NCI-H2196 (cell line): ENCODE data around the gene LAMTOR1.
A peak's percentile ranks its signal among the peaks of the same experiment; 100 is the strongest.
"Not testable (repeated sequence)": the region's sequence is repeated elsewhere in the genome, so short reads cannot be mapped to it uniquely, and the experiment has no call there.

Experiments
- DNase-seq: peaks from one replicate; lab custom pipeline; 2025; ENCODE audit not compliant: unreplicated experiment; lab: John Stamatoyannopoulos, UW

Gene LAMTOR1

GRCh38 chr11:72102946-72103753 lies at the start of gene LAMTOR1:
Gene LAMTOR1, minus strand, starts transcription at chr11:72103297. Its CDS starts 73 bp downstream, at chr11:72103224.
- peak; percentile 99 for DNase-seq

DNA sequence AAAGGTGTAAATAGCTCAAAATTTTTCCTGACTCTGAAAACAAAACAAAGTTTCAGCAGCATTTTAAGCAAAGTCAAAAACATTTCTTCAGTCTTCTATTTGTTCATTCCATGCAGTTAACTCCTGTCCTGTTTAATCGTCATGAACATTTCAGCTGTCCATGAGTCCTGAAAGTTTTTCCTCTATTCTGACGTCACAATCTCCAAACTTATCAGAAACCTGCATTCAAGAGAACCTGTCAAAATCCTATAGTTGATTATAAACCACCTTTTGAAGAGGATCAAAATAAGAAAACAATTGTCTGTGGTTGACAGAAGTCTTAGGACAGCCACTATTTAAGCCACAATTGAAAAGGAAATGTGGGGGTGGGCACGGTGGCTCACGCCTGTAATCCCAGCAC lies 47.8 kb upstream of the LAMTOR1 start:
- DNase-seq = no peak

DNA sequence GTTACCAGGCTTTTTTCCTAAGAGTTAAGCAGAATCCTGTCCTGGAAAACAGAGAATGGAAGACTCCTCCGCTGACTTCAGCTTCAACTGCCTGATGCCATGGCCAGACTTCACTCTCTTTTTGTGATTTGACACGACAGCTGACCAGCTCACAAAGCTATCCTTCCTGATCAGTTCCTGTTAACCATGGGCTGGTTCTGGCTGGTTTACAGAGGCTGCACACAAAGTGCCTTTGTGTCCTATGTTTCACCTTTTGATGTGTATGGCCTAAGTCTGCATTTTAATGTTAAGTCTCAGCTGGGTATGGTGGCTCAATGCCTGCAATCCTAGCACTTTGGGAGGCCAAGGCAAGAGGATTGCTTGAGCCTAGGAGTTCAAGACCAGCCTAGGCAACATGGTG lies 43.5 kb upstream of the LAMTOR1 start:
- no peak for DNase-seq

GRCh38 chr11:72144807-72145565 lies 41.9 kb upstream of the LAMTOR1 start:
- DNase-seq = no peak

DNA sequence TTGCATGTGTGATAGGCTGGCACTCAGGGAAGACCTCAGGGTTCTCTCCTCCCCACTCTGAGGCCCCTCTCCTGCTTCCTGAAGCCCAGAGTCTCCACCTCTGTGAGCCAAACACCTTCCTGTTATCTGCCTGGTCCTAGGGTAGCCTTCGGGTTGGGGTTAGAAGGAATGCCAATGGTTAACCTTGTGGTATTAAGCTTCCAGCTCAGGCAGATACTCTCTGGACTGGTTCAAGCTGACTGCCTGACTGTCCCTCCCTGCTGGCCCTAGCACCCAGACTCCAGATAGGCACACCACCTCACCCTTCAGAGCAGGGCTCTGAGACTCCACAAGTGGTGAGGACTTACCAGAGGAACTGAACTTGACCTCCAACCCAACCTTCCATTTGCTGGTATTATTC lies 39.4 kb upstream of the LAMTOR1 start:
- DNase-seq = not testable (repeated sequence)

DNA sequence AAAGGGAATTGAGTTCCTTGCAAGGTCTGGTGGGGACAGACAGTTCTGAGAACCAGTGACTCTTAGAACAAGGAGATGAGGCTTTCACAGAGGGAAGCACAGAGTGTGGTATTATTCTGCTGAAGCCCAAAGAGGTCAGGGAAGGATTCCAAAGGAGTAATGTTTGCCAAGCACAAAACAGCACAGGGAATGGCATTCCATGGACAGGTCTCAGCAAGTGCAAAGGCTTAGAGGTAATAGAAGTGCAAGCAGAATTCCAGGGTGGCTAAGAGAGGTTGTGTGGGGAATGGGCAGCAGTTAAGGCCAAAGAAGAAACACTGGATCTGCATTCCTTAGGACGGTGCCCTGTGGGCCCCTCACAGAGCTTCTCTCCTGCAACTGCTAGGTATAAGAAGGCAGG lies 39.0 kb upstream of the LAMTOR1 start:
- DNase-seq = not testable (repeated sequence)

GRCh38 chr11:72141066-72141465 lies 38.0 kb upstream of the LAMTOR1 start:
- DNase-seq = no peak

GRCh38 chr11:72140661-72141060 lies 37.6 kb upstream of the LAMTOR1 start:
- DNase-seq = no peak

GRCh38 chr11:72139500-72139899 lies 36.4 kb upstream of the LAMTOR1 start:
- DNase-seq = no peak

GRCh38 chr11:72138821-72139390 lies 35.8 kb upstream of the LAMTOR1 start:
- DNase-seq = no peak

DNA sequence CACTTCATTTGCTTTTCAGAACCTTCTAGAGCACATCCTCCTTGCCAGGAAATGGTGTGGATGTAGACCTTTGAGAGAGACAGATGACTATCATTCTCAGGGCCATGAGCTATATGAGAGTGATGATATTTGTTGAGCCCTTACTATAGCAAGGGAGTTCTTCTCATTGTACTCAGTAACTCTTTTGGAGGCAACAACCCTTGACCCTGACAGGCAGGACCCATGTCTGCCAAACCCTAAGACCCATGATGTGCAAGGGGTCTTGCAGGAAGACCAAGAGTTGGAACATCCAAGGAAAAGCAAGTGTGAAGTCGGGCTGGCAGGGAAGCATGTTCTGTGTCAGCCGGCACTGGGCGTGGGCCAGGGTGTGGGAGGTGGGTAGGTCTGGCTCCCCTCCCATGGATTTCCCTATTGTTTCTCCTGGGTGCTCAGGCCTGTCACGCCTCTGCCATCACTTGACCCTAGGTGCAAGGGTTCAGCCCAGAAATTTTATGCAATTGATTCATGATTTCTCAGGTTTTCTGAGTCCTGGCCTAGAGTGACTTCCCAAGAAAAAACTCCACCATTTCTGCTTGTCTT lies 33.7 kb upstream of the LAMTOR1 start:
- DNase-seq = no peak

DNA sequence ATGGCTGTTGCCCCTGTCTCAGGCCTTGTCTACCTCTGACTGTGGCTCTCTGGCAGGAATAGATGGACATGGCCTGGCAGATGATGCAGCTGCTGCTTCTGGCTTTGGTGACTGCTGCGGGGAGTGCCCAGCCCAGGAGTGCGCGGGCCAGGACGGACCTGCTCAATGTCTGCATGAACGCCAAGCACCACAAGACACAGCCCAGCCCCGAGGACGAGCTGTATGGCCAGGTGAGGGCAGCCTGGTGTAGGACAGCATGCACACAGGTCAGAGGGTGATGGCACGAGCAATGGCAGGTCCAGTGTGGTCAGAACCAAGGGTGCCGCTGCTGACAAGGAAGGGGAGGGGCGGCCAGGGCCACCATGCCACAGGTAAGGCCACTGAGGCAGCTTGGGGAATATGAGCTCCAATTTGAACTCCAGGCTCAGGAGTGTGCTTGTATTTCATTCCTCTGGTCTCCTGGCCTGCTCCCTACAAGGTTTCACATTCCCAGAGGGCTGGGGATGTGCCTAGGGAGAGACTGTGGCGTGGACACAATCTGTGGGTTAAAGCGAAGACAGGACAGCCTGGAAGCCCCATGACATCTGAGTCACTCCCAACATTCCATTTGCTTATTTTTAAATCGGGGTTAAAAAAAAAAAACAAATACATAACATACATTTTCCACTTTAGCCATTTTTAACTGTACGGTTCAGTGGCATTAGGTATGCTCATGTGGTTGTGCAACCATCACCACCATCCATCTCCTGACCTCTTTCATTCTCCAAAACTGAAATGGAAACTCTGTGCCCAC lies 33.0 kb upstream of the LAMTOR1 start:
- DNase-seq = no peak

DNA sequence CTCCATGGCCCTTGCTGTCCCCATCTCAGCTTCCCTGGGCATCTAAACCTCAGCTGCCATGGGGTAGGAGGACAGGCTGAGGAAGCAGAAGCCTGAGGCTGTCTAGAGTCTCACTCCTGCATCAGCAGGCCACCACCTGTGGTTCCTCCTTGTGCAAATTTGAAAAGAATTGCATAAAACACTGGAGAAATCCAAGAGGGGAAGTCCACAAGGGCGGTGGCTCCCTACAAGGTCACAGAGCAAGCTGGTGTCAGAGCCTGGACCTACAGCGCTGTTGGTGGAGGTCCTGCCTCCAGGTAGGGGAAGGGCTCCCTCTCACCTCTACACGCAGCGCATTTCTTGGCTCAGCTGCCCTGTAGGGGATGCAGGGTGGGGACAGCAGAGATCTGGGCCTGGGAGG lies 32.4 kb upstream of the LAMTOR1 start, which contains the start of gene FOLR3:
Gene FOLR3 (plus strand): TSS at position 253 of the 400 bp plus-strand sequence. CDS start 228 bp downstream, outside the sequence.
- DNase-seq = not testable (repeated sequence)

DNA sequence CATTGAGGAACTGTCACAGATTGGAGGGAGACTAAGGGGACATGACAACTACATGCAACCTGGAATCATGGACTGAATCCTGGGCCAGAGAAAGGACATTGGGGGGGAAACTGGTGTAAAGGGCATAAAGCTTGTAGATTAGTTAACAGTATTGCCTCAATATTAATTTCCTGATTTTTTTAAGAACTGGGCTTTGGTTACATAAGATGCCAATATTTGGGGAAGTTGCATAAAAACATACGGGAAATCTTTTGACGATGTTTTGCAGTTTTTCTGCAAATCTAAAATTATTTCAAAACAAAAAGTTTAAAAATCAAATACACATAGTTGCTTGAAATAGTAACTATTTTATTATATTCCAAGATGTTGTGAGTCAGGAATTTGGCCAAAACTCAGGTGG lies 29.5 kb upstream of the LAMTOR1 start:
- no peak for DNase-seq

GRCh38 chr11:72129381-72129780 lies 26.3 kb upstream of the LAMTOR1 start:
- DNase-seq = no peak

DNA sequence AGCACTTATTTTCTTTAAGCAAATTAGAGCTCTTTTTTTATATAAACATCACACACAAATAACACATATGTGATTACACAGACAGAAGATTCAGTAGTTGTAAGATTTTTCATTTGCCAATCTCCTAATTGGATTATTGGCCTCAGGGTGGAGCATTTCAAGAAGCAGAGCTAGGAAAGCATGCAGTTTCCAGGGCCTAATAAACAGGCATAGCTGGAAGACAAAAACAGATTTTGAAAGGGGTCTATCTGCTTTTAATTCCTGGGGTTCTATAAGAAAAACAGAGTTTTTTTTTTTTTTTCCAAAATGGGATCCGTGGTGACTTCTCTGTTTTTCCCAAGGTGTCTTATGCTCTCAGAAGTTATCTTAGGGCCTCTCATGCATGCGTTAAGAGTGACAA lies 24.8 kb upstream of the LAMTOR1 start:
- no peak for DNase-seq

DNA sequence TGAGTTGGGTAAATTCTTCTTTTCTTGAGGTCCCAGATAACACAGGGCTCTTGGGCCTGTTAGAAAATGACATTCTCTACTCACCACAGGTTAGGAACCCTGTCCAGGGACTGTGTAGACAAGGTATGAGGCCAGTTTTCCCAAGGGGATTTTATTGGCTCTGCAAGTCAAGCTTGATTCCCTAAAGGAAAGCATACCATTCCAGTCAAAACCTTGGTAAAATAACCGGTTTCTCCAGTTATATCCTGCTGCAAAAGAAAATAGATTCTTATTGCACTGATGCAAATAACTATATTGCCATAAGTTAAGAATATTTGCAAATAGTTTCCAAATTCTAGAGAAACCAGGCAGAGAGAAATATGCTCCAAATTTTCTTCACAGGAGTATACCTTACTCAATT lies 22.9 kb upstream of the LAMTOR1 start:
- no peak for DNase-seq

GRCh38 chr11:72124046-72124445 lies 20.9 kb upstream of the LAMTOR1 start:
- no peak for DNase-seq

GRCh38 chr11:72123117-72123653 lies 20.1 kb upstream of the LAMTOR1 start:
- DNase-seq = no peak

DNA sequence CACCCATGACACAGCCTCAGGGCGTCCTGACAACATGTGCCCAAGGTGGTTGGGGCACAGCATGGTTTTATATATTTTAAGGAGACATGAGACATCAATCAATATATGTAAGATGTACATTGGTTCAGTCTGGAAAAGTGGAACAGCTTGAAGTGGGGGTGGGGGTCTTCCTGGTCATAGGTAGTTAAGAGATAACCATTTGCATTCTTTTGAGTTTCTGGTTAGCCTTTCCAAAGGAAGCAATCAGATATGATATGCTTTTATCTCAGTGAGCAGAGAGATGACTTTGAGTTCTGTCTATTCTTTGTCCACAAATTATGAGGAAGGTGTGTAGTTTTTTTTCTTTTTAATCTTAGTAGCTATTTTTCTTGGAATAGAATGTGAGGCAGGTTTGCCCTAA lies 19.5 kb upstream of the LAMTOR1 start:
- DNase-seq = no peak
